CD14-positive monocyte (primary cell): ENCODE measurements around the gene NPFFR1. TPM values are rescaled to one million over a fixed set of nuclear protein-coding genes. Genes with fewer than 3 reads are reported as not detected.

Source experiments
- DNase-seq, 3 donors: peaks; one replicate each; pipeline ENCODE4 v3.0.0-alpha.2; 2011 to 2022
- H2AFZ ChIP-seq: 2 replicates; pipeline ENCODE4 v1.6.0; 2012; ENCODE audit warnings: mild to moderate bottlenecking, low read depth, low read length, inconsistent platforms; ENCODE audit not compliant: insufficient read depth, poor library complexity, severe bottlenecking
- H3K27ac ChIP-seq, 2 donors: 1 replicate in 1 of 2; 2 replicates in 1 of 2; pipeline ENCODE4 v1.5.1; 2012 to 2013; ENCODE audit warnings: low read length in 2 of 2, control low read depth in 1 of 2, inconsistent platforms in 1 of 2, low read depth in 1 of 2, mild to moderate bottlenecking in 1 of 2
- H3K27me3 ChIP-seq, 2 donors: one replicate each; pipeline versions ENCODE4 v1.6.0 to v1.6.1; 2011 to 2013; ENCODE audit warnings: low read length in 2 of 2; ENCODE audit not compliant: control insufficient read depth in 2 of 2, insufficient read depth in 2 of 2
- H3K36me3 ChIP-seq, 2 donors: replicated peaks in 1 of 2; 1 replicate in 1 of 2; 2 replicates in 1 of 2; pipeline versions ENCODE4 v1.5.1 to v1.6.1; 2012 to 2013; ENCODE audit warnings: low read length in 2 of 2, control low read depth in 1 of 2, inconsistent platforms in 1 of 2, mild to moderate bottlenecking in 1 of 2; ENCODE audit not compliant: insufficient read depth in 2 of 2, control insufficient read depth in 1 of 2
- H3K4me1 ChIP-seq, 2 donors: 1 replicate in 1 of 2; 2 replicates in 1 of 2; pipeline versions ENCODE4 v1.5.1 to v1.6.1; 2012 to 2013; ENCODE audit warnings: low read length in 2 of 2, control low read depth in 1 of 2, inconsistent platforms in 1 of 2, mild to moderate bottlenecking in 1 of 2, moderate library complexity in 1 of 2; ENCODE audit not compliant: insufficient read depth in 2 of 2, control insufficient read depth in 1 of 2
- H3K4me2 ChIP-seq: replicated peaks from 2 replicates; pipeline ENCODE3; 2012; ENCODE audit warnings: low read length, moderate library complexity, mild to moderate bottlenecking; ENCODE audit not compliant: poor library complexity, severe bottlenecking; ENCODE audit errors: extremely low read depth
- H3K4me3 ChIP-seq, 3 experiments: fragments of 200-600 bp in 1 of 3; sonication (generic) in 1 of 3; replicated peaks in 1 of 3; 1 replicate in 2 of 3; 2 replicates in 1 of 3; pipeline ENCODE4 v1.5.1; 2011 to 2013; ENCODE audit warnings: low read length in 3 of 3, mild to moderate bottlenecking in 3 of 3, control low read depth in 2 of 3, low read depth in 2 of 3, inconsistent platforms in 1 of 3, moderate library complexity in 1 of 3
- H3K79me2 ChIP-seq: 2 replicates; pipeline ENCODE4 v1.6.0; 2012; ENCODE audit warnings: mild to moderate bottlenecking, control low read depth, inconsistent platforms, low read length, moderate library complexity; ENCODE audit not compliant: insufficient read depth
- H3K9ac ChIP-seq: 2 replicates; pipeline ENCODE4 v1.6.0; 2017; ENCODE audit warnings: low read length, mild to moderate bottlenecking; ENCODE audit not compliant: insufficient read depth, poor library complexity, severe bottlenecking
- H3K9me3 ChIP-seq, 2 donors: replicated peaks in 1 of 2; 1 replicate in 1 of 2; 2 replicates in 1 of 2; pipeline versions ENCODE4 v1.5.1 to v1.6.1; 2012 to 2013; ENCODE audit warnings: low read length in 2 of 2, control low read depth in 1 of 2; ENCODE audit not compliant: control insufficient read depth in 1 of 2, insufficient read depth in 1 of 2
- H4K20me1 ChIP-seq: 2 replicates; pipeline ENCODE4 v1.6.0; 2012; ENCODE audit warnings: mild to moderate bottlenecking, low read length, control low read depth, moderate library complexity; ENCODE audit not compliant: insufficient read depth
- H3K27ac Mint-ChIP-seq, 7 donors: one replicate each; pipeline ENCODE4 v1.8.0; 2020; ENCODE audit warnings: mild to moderate bottlenecking in 7 of 7, mixed read lengths in 7 of 7, moderate library complexity in 6 of 7, inconsistent platforms in 2 of 7
- H3K27me3 Mint-ChIP-seq, 3 donors: one replicate each; pipeline ENCODE4 v1.8.0; 2021 to 2022; ENCODE audit warnings: low read depth in 3 of 3, mild to moderate bottlenecking in 3 of 3, mixed read lengths in 3 of 3, moderate library complexity in 3 of 3, inconsistent platforms in 1 of 3
- H3K36me3 Mint-ChIP-seq, 2 donors: one replicate each; pipeline ENCODE4 v1.8.0; 2020; ENCODE audit warnings: mixed read lengths in 2 of 2, inconsistent platforms in 1 of 2, mild to moderate bottlenecking in 1 of 2
- H3K4me1 Mint-ChIP-seq: one replicate; pipeline ENCODE4 v1.8.0; 2020; ENCODE audit warnings: mild to moderate bottlenecking, mixed read lengths
- H3K4me3 Mint-ChIP-seq, 2 donors: one replicate each; pipeline ENCODE4 v1.8.0; 2020; ENCODE audit warnings: mild to moderate bottlenecking in 2 of 2, mixed read lengths in 2 of 2, moderate library complexity in 1 of 2
- H3K9me3 Mint-ChIP-seq, 7 donors: one replicate each; pipeline ENCODE4 v1.8.0; 2020 to 2022; ENCODE audit warnings: mixed read lengths in 7 of 7, mild to moderate bottlenecking in 6 of 7, moderate library complexity in 6 of 7, inconsistent platforms in 2 of 7
- WGBS: methylation state at CpG from one replicate; pipeline ENCODE4 v1.1.5; 2013; ENCODE audit warnings: missing lambda C conversion rate; ENCODE audit not compliant: insufficient coverage; 5-methylcytosine and 5-hydroxymethylcytosine counted together
- intact Hi-C, 2 donors: fragments of 100-400 bp; cut with micrococcal nuclease; formaldehyde crosslinking; loops; one replicate each; pipeline versions ENCODE4 v1.15.0 to v1.15.1; 2023
- polyA plus RNA-seq, 3 donors: library from polyadenylated mRNA; depleted of rRNA in 1 of 3; unstranded in 2 of 3; stranded (reverse) in 1 of 3; fragments of 300-500 nt in 2 of 3; fragments of >200 nt in 1 of 3; fragmentation: Illumina TruSeq in 2 of 3; gene quantifications; 1 replicate in 2 of 3; 2 replicates in 1 of 3; pipeline ENCODE4 v1.2.3, GENCODE V29; 2012 to 2021
- TF ChIP-seq, protein P1 (sequence below): fragments of 200-600 bp; IDR thresholded peaks from one replicate; pipeline ENCODE4 v1.8.0; 2022; ENCODE audit warnings: antibody characterized with exemption, mild to moderate bottlenecking

Gene NPFFR1
- polyA plus RNA-seq, 3 donors: 0.03 TPM; not detected in 2

DNA sequence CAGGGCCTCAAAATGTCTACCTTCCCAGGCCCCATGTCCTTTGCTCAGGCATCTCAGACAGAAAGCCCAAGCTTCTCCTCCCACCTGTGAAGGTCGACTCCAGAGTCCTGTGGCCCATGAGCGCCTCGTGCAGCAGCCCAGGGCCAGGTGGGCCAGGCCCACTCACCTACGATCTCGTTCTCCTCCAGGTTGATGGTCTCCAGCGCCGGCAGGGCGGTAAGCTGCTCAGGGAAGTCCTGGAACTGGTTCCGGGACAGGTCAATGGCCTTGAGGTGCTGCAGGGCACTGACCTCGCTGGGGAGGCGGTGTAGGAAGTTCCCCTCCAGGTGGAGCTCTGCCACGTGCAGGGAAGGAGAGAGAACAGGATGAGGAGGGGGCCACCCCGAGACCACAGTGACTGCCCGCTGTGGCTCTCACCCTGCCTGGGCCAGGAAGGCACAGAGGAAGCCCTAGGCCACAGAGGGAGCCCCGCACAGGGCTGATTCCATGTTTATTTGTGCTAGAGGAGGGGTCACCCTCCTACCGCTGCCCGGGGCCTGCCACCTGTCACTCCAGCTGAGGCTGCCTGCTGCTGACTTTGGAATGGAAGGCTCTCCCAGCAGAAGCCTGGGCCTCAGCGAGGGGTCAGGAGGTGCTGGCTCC is 40.0 kb upstream of the NPFFR1 start:
- Mint-ChIP-seq H3K27ac (peak overlapping the region in 1 of 7 donors; percentile 18), H3K9me3 (peaks cover 0 to 6% (median 0%) of the 10 kb centered on the region in 7 donors), H3K4me1 (peaks cover 24% of the 10 kb centered on the region), H3K4me3 (peak overlapping the region in 1 of 2 donors; percentile 30), H3K36me3 (peaks cover 17 to 25% of the 10 kb centered on the region in 2 donors), H3K27me3 (peaks cover 49 to 73% (median 51%) of the 10 kb centered on the region in 3 donors)
- Histone ChIP-seq H3K36me3 (no peaks in the 10 kb centered on the region), H3K9me3 (no peaks in the 10 kb centered on the region), H3K79me2 (no peaks in the 10 kb centered on the region), H3K27me3 (peaks cover 3 to 48% of the 10 kb centered on the region in 2 donors), H3K9ac (no peak overlapping the region), H3K4me1 (peaks cover 17 to 20% of the 10 kb centered on the region in 2 donors), H3K4me2 (no peak overlapping the region), H3K4me3 (no peak overlapping the region), H3K27ac (no peak overlapping the region), H2AFZ (no peak overlapping the region), H4K20me1 (peaks cover 4% of the 10 kb centered on the region)
- TF ChIP-seq, protein P1, sequence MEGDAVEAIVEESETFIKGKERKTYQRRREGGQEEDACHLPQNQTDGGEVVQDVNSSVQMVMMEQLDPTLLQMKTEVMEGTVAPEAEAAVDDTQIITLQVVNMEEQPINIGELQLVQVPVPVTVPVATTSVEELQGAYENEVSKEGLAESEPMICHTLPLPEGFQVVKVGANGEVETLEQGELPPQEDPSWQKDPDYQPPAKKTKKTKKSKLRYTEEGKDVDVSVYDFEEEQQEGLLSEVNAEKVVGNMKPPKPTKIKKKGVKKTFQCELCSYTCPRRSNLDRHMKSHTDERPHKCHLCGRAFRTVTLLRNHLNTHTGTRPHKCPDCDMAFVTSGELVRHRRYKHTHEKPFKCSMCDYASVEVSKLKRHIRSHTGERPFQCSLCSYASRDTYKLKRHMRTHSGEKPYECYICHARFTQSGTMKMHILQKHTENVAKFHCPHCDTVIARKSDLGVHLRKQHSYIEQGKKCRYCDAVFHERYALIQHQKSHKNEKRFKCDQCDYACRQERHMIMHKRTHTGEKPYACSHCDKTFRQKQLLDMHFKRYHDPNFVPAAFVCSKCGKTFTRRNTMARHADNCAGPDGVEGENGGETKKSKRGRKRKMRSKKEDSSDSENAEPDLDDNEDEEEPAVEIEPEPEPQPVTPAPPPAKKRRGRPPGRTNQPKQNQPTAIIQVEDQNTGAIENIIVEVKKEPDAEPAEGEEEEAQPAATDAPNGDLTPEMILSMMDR: no peak
- intact Hi-C loops: no loop called here
- WGBS: 57% methylated on average over 15 of the region's 18 CpGs
- no peak for DNase-seq

- Mint-ChIP-seq H3K4me3 (peak overlapping the region; percentile 24 to 44), H3K4me1 (peaks cover 21% of the 10 kb centered on the region), H3K27me3 (peaks cover 46 to 67% (median 48%) of the 10 kb centered on the region in 3 donors), H3K36me3 (peaks cover 20 to 24% of the 10 kb centered on the region in 2 donors), H3K27ac (peak overlapping the region in 1 of 7 donors; percentile 19), H3K9me3 (peaks cover 0 to 6% (median 0%) of the 10 kb centered on the region in 7 donors)
- Histone ChIP-seq H3K27me3 (peaks cover 3 to 46% of the 10 kb centered on the region in 2 donors), H3K4me2 (no peak overlapping the region), H3K4me1 (peaks cover 17 to 20% of the 10 kb centered on the region in 2 donors), H2AFZ (no peak overlapping the region), H3K79me2 (no peaks in the 10 kb centered on the region), H3K36me3 (no peaks in the 10 kb centered on the region), H3K4me3 (no peak overlapping the region), H3K9ac (no peak overlapping the region), H3K27ac (no peak overlapping the region), H3K9me3 (no peaks in the 10 kb centered on the region), H4K20me1 (peaks cover 4% of the 10 kb centered on the region)
- TF ChIP-seq, protein P1: no peak
- intact Hi-C loops: no loop called here
- 66% methylated on average over 8 of the region's 9 CpGs for WGBS
- no peak for DNase-seq
Observed at GRCh38 chr10:70323138-70323696, 39.4 kb upstream of the NPFFR1 start.
